Thoracic aorta (tissue), 2 donors: Measurements from ENCODE around the gene IMMT. TPM values are rescaled to one million over a fixed set of nuclear protein-coding genes. Genes with fewer than 3 reads are reported as not detected.

Source experiments
- ATAC-seq: fragments of 150-250 bp; one replicate; pipeline ENCODE4 v1.8.0; 2017; ENCODE audit warnings: low read depth; ENCODE audit not compliant: insufficient number of reproducible peaks, low FRiP score
- DNase-seq: peaks from one replicate; pipeline ENCODE4 v3.0.0-alpha.2; 2020; ENCODE audit warnings: low spot score
- H3K27ac ChIP-seq, 2 donors: fragments of 200-600 bp; sonication (generic); 1 replicate in 1 of 2; 2 replicates in 1 of 2; pipeline ENCODE4 v1.5.1; 2016; ENCODE audit warnings: mild to moderate bottlenecking in 2 of 2, moderate library complexity in 2 of 2
- H3K27me3 ChIP-seq: fragments of 200-600 bp; sonication (generic); replicated peaks from 2 replicates; pipeline ENCODE4 v1.6.0; 2016; ENCODE audit warnings: mild to moderate bottlenecking; ENCODE audit not compliant: insufficient read depth
- H3K36me3 ChIP-seq: fragments of 200-600 bp; sonication (generic); one replicate; pipeline ENCODE4 v1.5.1; 2016
- H3K4me1 ChIP-seq, 2 donors: fragments of 200-600 bp; sonication (generic); 1 replicate in 1 of 2; 2 replicates in 1 of 2; pipeline versions ENCODE4 v1.5.1 to v1.6.0; 2016; ENCODE audit warnings: low read depth in 2 of 2, mild to moderate bottlenecking in 1 of 2; ENCODE audit not compliant: control insufficient read depth in 1 of 2
- H3K4me3 ChIP-seq: fragments of 200-600 bp; sonication (generic); 2 replicates; pipeline ENCODE4 v1.5.1; 2016; ENCODE audit warnings: mild to moderate bottlenecking
- H3K9me3 ChIP-seq: fragments of 200-600 bp; sonication (generic); 2 replicates; pipeline ENCODE4 v1.5.1; 2016
- total RNA-seq, 2 donors: library from RNA; depleted of rRNA; stranded (reverse); fragments of >200 nt; gene quantifications; one replicate each; pipeline versions ENCODE4 v1.1.0 to v1.2.3, GENCODE V29; 2016
- TF ChIP-seq, protein P1 (sequence below): fragments of 200-600 bp; sonication (generic); IDR thresholded peaks from one replicate; pipeline ENCODE4 v1.5.1; 2019; ENCODE audit warnings: antibody characterized with exemption

The IMMT gene
- total RNA-seq, 2 donors from 2014 or later = 33.3 to 54.7 TPM

DNA sequence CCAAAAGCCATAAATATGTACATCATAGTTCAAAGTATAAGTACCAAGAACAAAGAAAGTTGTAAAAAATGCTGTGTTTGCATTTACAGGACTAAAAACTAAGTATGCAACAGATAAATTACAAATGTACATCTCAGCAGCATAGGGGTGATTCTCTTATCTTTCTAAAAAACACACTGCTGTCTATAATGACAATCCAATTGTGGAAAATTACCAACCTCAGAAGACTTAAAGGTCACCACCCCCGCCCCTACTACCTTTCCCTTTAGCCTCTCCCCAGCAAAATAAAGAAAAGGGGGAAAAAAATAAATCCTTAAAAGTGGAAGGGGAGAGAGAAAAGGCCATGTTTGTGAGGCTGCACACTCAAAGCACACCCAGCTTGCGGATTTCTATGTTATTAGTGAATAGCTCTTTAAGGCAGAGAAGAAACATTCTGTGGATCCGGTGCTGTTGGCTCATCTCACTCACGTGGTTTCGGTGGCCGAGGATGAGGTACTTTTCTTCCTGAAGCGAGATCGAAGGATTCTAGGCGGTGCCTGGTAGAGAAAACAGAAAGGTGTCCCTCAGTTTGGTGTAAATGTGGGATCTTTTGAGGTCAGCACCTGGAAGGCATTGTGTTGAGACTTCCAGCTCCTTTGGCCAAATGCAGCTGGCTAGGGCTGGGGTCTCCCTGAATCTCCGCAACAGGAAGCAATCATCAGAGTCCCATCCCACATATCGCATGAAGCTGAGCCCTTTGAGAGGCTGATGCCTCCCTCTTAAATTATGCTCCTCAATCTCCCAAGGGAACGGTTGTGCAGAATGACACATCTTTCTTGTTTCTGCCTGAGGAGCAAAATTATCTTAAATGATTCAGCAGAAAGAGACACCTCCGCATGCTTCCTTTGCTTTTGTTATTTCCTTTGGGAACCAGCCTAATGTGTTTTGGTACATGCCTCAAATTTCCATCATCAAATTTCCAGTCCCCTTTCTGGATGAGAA lies 21.6 kb upstream of the IMMT start:
- Histone ChIP-seq H3K27ac (no peak overlapping the region), H3K4me1 (peaks cover 0 to 15% of the 10 kb centered on the region in 2 donors), H3K9me3 (no peaks in the 10 kb centered on the region), H3K4me3 (no peak overlapping the region), H3K36me3 (peaks cover 7% of the 10 kb centered on the region), H3K27me3 (no peaks in the 10 kb centered on the region)
- DNase-seq (no peak), ATAC-seq (no peak)
- TF ChIP-seq, protein P1, sequence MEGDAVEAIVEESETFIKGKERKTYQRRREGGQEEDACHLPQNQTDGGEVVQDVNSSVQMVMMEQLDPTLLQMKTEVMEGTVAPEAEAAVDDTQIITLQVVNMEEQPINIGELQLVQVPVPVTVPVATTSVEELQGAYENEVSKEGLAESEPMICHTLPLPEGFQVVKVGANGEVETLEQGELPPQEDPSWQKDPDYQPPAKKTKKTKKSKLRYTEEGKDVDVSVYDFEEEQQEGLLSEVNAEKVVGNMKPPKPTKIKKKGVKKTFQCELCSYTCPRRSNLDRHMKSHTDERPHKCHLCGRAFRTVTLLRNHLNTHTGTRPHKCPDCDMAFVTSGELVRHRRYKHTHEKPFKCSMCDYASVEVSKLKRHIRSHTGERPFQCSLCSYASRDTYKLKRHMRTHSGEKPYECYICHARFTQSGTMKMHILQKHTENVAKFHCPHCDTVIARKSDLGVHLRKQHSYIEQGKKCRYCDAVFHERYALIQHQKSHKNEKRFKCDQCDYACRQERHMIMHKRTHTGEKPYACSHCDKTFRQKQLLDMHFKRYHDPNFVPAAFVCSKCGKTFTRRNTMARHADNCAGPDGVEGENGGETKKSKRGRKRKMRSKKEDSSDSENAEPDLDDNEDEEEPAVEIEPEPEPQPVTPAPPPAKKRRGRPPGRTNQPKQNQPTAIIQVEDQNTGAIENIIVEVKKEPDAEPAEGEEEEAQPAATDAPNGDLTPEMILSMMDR = no peak

DNA sequence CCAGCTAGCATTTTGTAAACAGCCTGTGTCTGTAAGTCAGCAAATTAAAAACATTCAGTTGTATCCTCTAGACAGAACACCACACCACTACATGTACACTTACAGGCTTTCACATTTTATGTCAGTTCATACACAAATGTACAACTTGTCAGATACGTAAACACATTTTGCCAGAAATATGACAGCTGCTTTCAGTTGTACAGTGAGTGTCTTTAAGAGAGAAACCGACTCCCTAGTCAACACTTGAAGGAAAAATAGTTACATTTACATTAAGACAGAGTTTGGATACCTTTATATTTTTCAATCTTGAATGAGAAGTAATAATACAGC lies 19.2 kb upstream of the IMMT start:
- TF ChIP-seq, protein P1 = no peak
- no peak overlapping the region for H3K4me3 ChIP-seq
- no peak overlapping the region for H3K27ac ChIP-seq
- ATAC-seq = no peak
- H3K27me3 ChIP-seq = no peaks in the 10 kb centered on the region
- peaks cover 7% of the 10 kb centered on the region for H3K36me3 ChIP-seq
- peaks cover 0 to 15% of the 10 kb centered on the region in 2 donors for H3K4me1 ChIP-seq
- no peak for DNase-seq
- no peaks in the 10 kb centered on the region for H3K9me3 ChIP-seq

DNA sequence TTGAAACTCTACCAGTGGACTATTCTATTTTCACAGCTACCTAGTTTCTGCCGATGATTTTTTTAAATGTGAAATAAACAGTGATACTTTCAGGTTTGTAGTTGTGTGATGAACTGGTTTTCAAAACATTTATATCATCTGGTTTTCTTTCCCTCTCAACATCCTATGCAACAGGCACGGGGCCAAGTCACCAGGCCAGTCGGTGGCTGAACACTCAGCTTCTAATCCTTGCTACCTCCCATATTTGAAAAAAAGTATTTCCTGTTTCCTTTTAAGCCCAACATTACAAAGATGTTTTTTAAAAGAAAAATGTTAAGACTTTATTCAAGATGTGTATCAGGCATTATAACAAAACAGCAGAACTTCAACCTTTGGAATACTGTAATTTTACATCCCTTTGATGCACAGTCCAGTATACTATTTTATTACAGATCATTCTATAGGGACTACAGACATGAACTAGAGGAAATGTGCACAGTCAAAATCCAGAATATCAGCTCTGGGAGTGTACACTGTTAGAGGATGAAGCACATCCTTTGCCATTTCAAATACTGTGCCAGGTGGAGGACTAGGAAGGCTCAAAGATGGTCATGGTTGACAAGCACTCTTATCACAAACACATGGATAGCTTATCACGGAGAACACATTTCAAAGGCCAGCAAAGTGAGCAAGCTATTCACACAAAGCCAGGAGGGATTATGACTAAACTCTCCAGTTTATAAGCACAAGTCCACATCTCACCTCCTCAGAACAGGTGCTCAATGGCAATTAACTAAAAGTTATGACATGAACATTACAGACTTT lies 18.6 kb upstream of the IMMT start:
- H3K4me3 ChIP-seq = no peak overlapping the region
- no peak for DNase-seq
- H3K4me1 ChIP-seq = peaks cover 0 to 15% of the 10 kb centered on the region in 2 donors
- peaks cover 7% of the 10 kb centered on the region for H3K36me3 ChIP-seq
- H3K9me3 ChIP-seq = no peaks in the 10 kb centered on the region
- TF ChIP-seq, protein P1 = no peak
- H3K27ac ChIP-seq = peak overlapping the region in 1 of 2 donors; percentile 6
- ATAC-seq = no peak
- H3K27me3 ChIP-seq = no peaks in the 10 kb centered on the region

DNA sequence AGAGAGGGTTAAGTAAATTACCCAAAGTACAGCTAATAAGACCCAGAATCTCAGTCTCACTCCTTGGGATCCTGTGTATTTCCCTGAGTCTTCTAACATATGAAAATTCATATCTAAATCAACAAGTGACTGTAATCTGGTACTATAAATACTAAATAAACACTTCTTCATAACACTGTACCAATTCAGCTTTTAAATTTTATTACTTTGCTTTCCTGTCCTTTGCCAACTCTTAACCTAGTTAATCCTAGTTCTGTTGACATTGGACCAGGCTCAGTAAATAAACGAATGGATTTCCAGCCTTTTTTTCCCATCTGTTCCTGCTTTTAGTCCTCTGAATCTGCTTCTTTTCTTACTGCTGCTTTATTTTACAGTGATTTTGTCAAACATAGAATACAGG lies 17.8 kb upstream of the IMMT start:
- DNase-seq = no peak
- peak overlapping the region; percentile 1 to 6 for H3K27ac ChIP-seq
- H3K9me3 ChIP-seq = no peaks in the 10 kb centered on the region
- no peak overlapping the region for H3K4me3 ChIP-seq
- no peak for ATAC-seq
- TF ChIP-seq, protein P1 = no peak
- no peaks in the 10 kb centered on the region for H3K27me3 ChIP-seq
- peaks cover 0 to 15% of the 10 kb centered on the region in 2 donors for H3K4me1 ChIP-seq
- peaks cover 15% of the 10 kb centered on the region for H3K36me3 ChIP-seq

DNA sequence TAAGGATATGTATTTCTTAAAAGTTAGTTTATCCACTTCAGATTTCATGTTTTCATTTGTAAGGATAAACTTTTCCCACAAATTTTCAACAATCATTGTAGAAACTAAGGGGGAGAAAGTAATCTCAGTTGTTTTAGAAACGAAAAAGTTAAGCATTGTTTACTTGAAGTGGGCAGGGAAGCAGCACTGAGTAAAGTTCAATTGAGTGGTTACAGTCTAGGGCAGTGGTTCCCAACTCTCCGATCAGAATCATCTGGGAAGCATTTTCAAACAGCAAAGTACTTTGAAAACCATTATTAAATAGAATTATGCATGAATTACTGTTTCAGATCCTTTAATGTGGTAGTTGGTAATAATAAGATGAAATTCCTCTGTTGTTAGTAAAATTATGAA lies 16.5 kb upstream of the IMMT start:
- Histone ChIP-seq H3K27ac (no peak overlapping the region), H3K4me1 (peaks cover 0 to 15% of the 10 kb centered on the region in 2 donors), H3K27me3 (no peaks in the 10 kb centered on the region), H3K36me3 (peaks cover 27% of the 10 kb centered on the region), H3K9me3 (no peaks in the 10 kb centered on the region), H3K4me3 (no peak overlapping the region)
- TF ChIP-seq, protein P1 = no peak
- ATAC-seq (no peak), DNase-seq (no peak)
